B cell (primary cell): ENCODE measurements around the gene CNTNAP4. TPM values are rescaled to one million over a fixed set of nuclear protein-coding genes. Genes with fewer than 3 reads are reported as not detected.

ENCODE experiments used
- ATAC-seq: fragments of 200-7000 bp; cut with Tn5 transposase; one replicate; pipeline ENCODE4 v1.10.0; 2021; ENCODE audit warnings: low read depth, mild to moderate bottlenecking, moderate number of reproducible peaks, moderate library complexity
- CTCF ChIA-PET: fragments of 350-600 bp; sonication (Branson Sonifier 250); formaldehyde crosslinking; loops from one replicate; lab custom pipeline; 2021; ENCODE audit warnings: antibody characterized with exemption, inconsistent platforms; lab: Charles Lee
- POLR2A ChIA-PET: fragments of 350-600 bp; sonication (Branson Sonifier 250); formaldehyde crosslinking; loops from one replicate; lab custom pipeline; 2021; ENCODE audit warnings: antibody characterized with exemption; lab: Charles Lee
- DNase-seq: peaks from one replicate; pipeline ENCODE4 v3.0.0; 2013
- H2AFZ ChIP-seq: 2 replicates; pipeline ENCODE4 v1.6.1; 2012; ENCODE audit warnings: mild to moderate bottlenecking, low read depth, low read length; ENCODE audit not compliant: insufficient read depth, poor library complexity, severe bottlenecking
- H3K27ac ChIP-seq, 2 donors: 1 replicate in 1 of 2; 2 replicates in 1 of 2; pipeline ENCODE4 v1.5.1; 2012 to 2013; ENCODE audit warnings: low read length in 2 of 2, mild to moderate bottlenecking in 2 of 2, moderate library complexity in 1 of 2
- H3K27me3 ChIP-seq, 4 experiments: fragments of 200-600 bp in 1 of 4; sonication (generic) in 1 of 4; replicated peaks in 1 of 4; 1 replicate in 2 of 4; 2 replicates in 2 of 4; pipeline versions ENCODE4 v1.6.1 to v1.7.0; 2013 to 2016; ENCODE audit warnings: low read length in 3 of 4, mild to moderate bottlenecking in 2 of 4, mixed read lengths in 1 of 4, moderate library complexity in 1 of 4; ENCODE audit not compliant: insufficient read depth in 4 of 4, control insufficient read depth in 3 of 4; ENCODE audit errors: control extremely low read depth in 1 of 4
- H3K36me3 ChIP-seq, 2 experiments: replicated peaks in 1 of 2; 1 replicate in 1 of 2; 2 replicates in 1 of 2; pipeline versions ENCODE4 v1.6.1 to v1.7.1; 2013; ENCODE audit warnings: low read length in 1 of 2; ENCODE audit not compliant: insufficient read depth in 2 of 2, control insufficient read depth in 1 of 2; ENCODE audit errors: control extremely low read depth in 1 of 2, extremely low read depth in 1 of 2
- H3K4me1 ChIP-seq, 2 donors: fragments of 200-600 bp in 1 of 2; sonication (generic) in 1 of 2; 1 replicate in 1 of 2; 2 replicates in 1 of 2; pipeline versions ENCODE4 v1.5.1 to v1.6.1; 2013 to 2017; ENCODE audit warnings: low read length in 2 of 2; ENCODE audit not compliant: control insufficient read depth in 2 of 2, insufficient read depth in 2 of 2
- H3K4me2 ChIP-seq: replicated peaks from 2 replicates; pipeline ENCODE3; 2012; ENCODE audit warnings: mild to moderate bottlenecking, low read depth, low read length; ENCODE audit not compliant: poor library complexity, severe bottlenecking
- H3K4me3 ChIP-seq, 5 experiments: fragments of 200-600 bp in 1 of 5; sonication (generic) in 1 of 5; 1 replicate in 3 of 5; 2 replicates in 2 of 5; pipeline versions ENCODE4 v1.5.1 to v1.7.0; 2011 to 2016; ENCODE audit warnings: low read length in 4 of 5, mild to moderate bottlenecking in 4 of 5, low read depth in 2 of 5, control low read depth in 1 of 5, moderate library complexity in 1 of 5; ENCODE audit not compliant: insufficient read depth in 1 of 5; ENCODE audit errors: control extremely low read depth in 1 of 5, extremely low read depth in 1 of 5
- H3K79me2 ChIP-seq: fragments of 200-600 bp; sonication (generic); one replicate; pipeline ENCODE4 v1.6.0; 2016; ENCODE audit warnings: low read length; ENCODE audit not compliant: control insufficient read depth, insufficient read depth
- H3K9ac ChIP-seq: fragments of 200-600 bp; sonication (generic); 2 replicates; pipeline ENCODE4 v1.6.1; 2017; ENCODE audit warnings: mild to moderate bottlenecking, low read length, moderate library complexity
- H3K9me3 ChIP-seq, 3 donors: one replicate each; pipeline versions ENCODE4 v1.6.1 to v1.7.1; 2013; ENCODE audit warnings: low read length in 2 of 3; ENCODE audit not compliant: control insufficient read depth in 2 of 3, insufficient read depth in 1 of 3; ENCODE audit errors: control extremely low read depth in 1 of 3
- H4K20me1 ChIP-seq: 2 replicates; pipeline ENCODE4 v1.6.0; 2012; ENCODE audit warnings: mild to moderate bottlenecking, low read length; ENCODE audit not compliant: insufficient read depth, control insufficient read depth, poor library complexity, severe bottlenecking
- H3K27ac Mint-ChIP-seq: one replicate; pipeline ENCODE4 v1.8.0; 2021; ENCODE audit warnings: mixed read lengths
- H3K27me3 Mint-ChIP-seq: one replicate; pipeline ENCODE4 v1.8.0; 2021; ENCODE audit warnings: mixed read lengths
- H3K4me1 Mint-ChIP-seq: one replicate; pipeline ENCODE4 v1.8.0; 2021; ENCODE audit warnings: mixed read lengths
- H3K4me3 Mint-ChIP-seq: one replicate; pipeline ENCODE4 v1.8.0; 2021; ENCODE audit warnings: mixed read lengths
- H3K9me3 Mint-ChIP-seq: one replicate; pipeline ENCODE4 v1.8.0; 2022; ENCODE audit warnings: mixed read lengths; ENCODE audit not compliant: insufficient read depth
- CTCF ChIP-seq: fragments of 200-600 bp; IDR thresholded peaks from one replicate; pipeline ENCODE4 v1.8.0; 2022; ENCODE audit warnings: antibody characterized with exemption, mild to moderate bottlenecking
- EZH2 ChIP-seq: IDR thresholded peaks from 2 replicates; pipeline ENCODE4 v1.6.1; 2012; ENCODE audit warnings: borderline replicate concordance, low read depth, mild to moderate bottlenecking, moderate library complexity, low read length; ENCODE audit not compliant: insufficient read depth, poor library complexity, severe bottlenecking
- WGBS: methylation state at CpG from one replicate; pipeline ENCODE4 v1.1.5; 2013; ENCODE audit warnings: missing lambda C conversion rate; ENCODE audit not compliant: insufficient coverage; 5-methylcytosine and 5-hydroxymethylcytosine counted together
- intact Hi-C: fragments of 100-400 bp; cut with micrococcal nuclease; formaldehyde crosslinking; loops from one replicate; pipeline ENCODE4 v1.10.0; 2022
- polyA plus RNA-seq: library from polyadenylated mRNA; depleted of rRNA; stranded (reverse); fragments of >200 nt; gene quantifications from 2 replicates; pipeline ENCODE4 v1.2.3, GENCODE V29; 2012
- total RNA-seq, 2 donors: library from RNA; stranded (reverse); fragments of 120-200 nt in 1 of 2; gene quantifications; 1 replicate in 1 of 2; 2 replicates in 1 of 2; pipeline versions ENCODE4 v1.2.3 to v1.2.4, GENCODE V29; 2013 to 2022

Gene CNTNAP4
- total and polyA plus RNA-seq, 2 donors (not counting 1 experiment from before 2014, with no cell fraction given): 0.06 TPM; not detected in 1

GRCh38 chr16:76532188-76532973, 255.2 kb downstream of the CNTNAP4 start:
- Mint-ChIP-seq H3K9me3 (peaks cover 7% of the 10 kb centered on the region), H3K27ac (no peak overlapping the region), H3K4me1 (no peaks in the 10 kb centered on the region), H3K27me3 (no peaks in the 10 kb centered on the region), H3K4me3 (no peak overlapping the region)
- H3K79me2 ChIP-seq: no peaks in the 10 kb centered on the region
- CTCF ChIA-PET: no interaction called here
- no peak overlapping the region for H3K9ac ChIP-seq
- intact Hi-C loops: no loop called here
- no peak for DNase-seq
- H3K4me1 ChIP-seq: no peaks in the 10 kb centered on the region
- no peak overlapping the region for H2AFZ ChIP-seq
- H3K4me3 ChIP-seq: no peak overlapping the region
- ATAC-seq: no peak
- H3K27me3 ChIP-seq: no peaks in the 10 kb centered on the region
- peaks cover 0 to 3% (median 0%) of the 10 kb centered on the region in 3 donors for H3K9me3 ChIP-seq
- TF ChIP-seq EZH2 (no peak), CTCF (no peak)
- POLR2A ChIA-PET: no interaction called here
- no peak overlapping the region for H3K4me2 ChIP-seq
- H4K20me1 ChIP-seq: no peaks in the 10 kb centered on the region
- H3K36me3 ChIP-seq: no peaks in the 10 kb centered on the region
- no peak overlapping the region for H3K27ac ChIP-seq
- 90% methylated on average over 2 of the region's 5 CpGs for WGBS

DNA sequence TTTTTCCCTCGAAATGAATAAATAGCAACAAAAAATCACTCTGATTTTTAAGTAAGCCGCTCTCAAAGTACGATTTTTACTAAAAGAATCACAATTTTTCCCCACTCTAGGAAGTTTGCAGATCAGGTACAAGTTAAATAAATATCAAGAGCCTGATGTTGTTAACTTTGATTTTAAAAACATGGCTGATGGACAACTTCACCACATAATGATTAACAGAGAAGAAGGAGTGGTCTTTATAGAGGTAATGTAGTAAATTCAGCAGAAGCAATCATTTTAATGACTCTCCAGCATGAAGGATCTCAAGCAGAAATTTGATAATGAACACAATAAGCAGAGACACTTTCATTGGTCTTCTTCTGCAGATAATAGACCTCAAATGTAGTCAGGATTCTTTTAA, 262.4 kb downstream of the CNTNAP4 start:
- WGBS: no CpG with 5 or more reads among the region's 3 CpGs
- no peak overlapping the region for H3K27ac Mint-ChIP-seq
- H3K79me2 ChIP-seq: no peaks in the 10 kb centered on the region

More for the DNA sequence above, 262.4 kb downstream of the CNTNAP4 start:
- Histone ChIP-seq H3K4me3 (no peak overlapping the region), H4K20me1 (no peaks in the 10 kb centered on the region), H3K9me3 (peaks cover 0 to 3% (median 0%) of the 10 kb centered on the region in 3 donors), H3K36me3 (no peaks in the 10 kb centered on the region), H2AFZ (no peak overlapping the region), H3K4me1 (no peaks in the 10 kb centered on the region), H3K9ac (no peak overlapping the region), H3K27me3 (no peaks in the 10 kb centered on the region), H3K4me2 (no peak overlapping the region), H3K27ac (no peak overlapping the region)
- intact Hi-C loops: no loop called here
- no peak overlapping the region for H3K4me3 Mint-ChIP-seq
- TF ChIP-seq CTCF: no peak
- TF ChIP-seq EZH2: no peak
- no peak for DNase-seq
- CTCF ChIA-PET: no interaction called here
- H3K4me1 Mint-ChIP-seq: no peaks in the 10 kb centered on the region
- H3K27me3 Mint-ChIP-seq: no peaks in the 10 kb centered on the region
- POLR2A ChIA-PET: no interaction called here
- peaks cover 3% of the 10 kb centered on the region for H3K9me3 Mint-ChIP-seq
- ATAC-seq: no peak
